HepG2 (cell line): Measurements from ENCODE around the gene COL9A3. TPM values are rescaled to one million over a fixed set of nuclear protein-coding genes. Genes with fewer than 3 reads are reported as not detected.
A peak's percentile ranks its signal among the peaks of the same experiment; 100 is the strongest.

Source experiments
- ARNTL ChIP-seq: sonication (generic); formaldehyde crosslinking; IDR thresholded peaks from 2 replicates; pipeline ENCODE4 v1.4.0; 2020; ENCODE audit warnings: mild to moderate bottlenecking, missing genetic modification reagents
- ATAD3A ChIP-seq: sonication (generic); formaldehyde crosslinking; IDR thresholded peaks from 2 replicates; pipeline ENCODE4 v1.4.0; 2020; ENCODE audit warnings: missing genetic modification reagents
- CCDC6 ChIP-seq: sonication (generic); formaldehyde crosslinking; IDR thresholded peaks from 2 replicates; pipeline ENCODE4 v1.8.1; 2022; ENCODE audit warnings: mild to moderate bottlenecking, missing genetic modification reagents, moderate library complexity
- ESRRA ChIP-seq: sonication (generic); formaldehyde crosslinking; IDR thresholded peaks from 2 replicates; pipeline ENCODE4 v1.5.1; 2020; ENCODE audit warnings: mild to moderate bottlenecking, low read depth, missing genetic modification reagents
- FOXK2 ChIP-seq: fragments of 450-650 bp; IDR thresholded peaks from 2 replicates; pipeline ENCODE4 v1.6.1; 2016
- GATAD1 ChIP-seq: IDR thresholded peaks from 2 replicates; pipeline ENCODE4 v1.6.1; 2016; ENCODE audit warnings: missing genetic modification reagents, missing compliant biosample characterization
- GPN1 ChIP-seq: sonication (generic); formaldehyde crosslinking; IDR thresholded peaks from 2 replicates; pipeline ENCODE4 v1.5.1; 2020; ENCODE audit warnings: missing genetic modification reagents, borderline replicate concordance
- KDM1A ChIP-seq: IDR thresholded peaks from 2 replicates; pipeline ENCODE4 v1.6.1; 2016; ENCODE audit warnings: missing compliant biosample characterization
- KLF11 ChIP-seq: IDR thresholded peaks from 2 replicates; pipeline ENCODE4 v1.6.1; 2016; ENCODE audit warnings: missing compliant biosample characterization
- KLF15 ChIP-seq: sonication (generic); formaldehyde crosslinking; IDR thresholded peaks from 2 replicates; pipeline ENCODE4 v1.8.1; 2023; ENCODE audit warnings: borderline replicate concordance, mild to moderate bottlenecking, inconsistent platforms, missing genetic modification reagents, mixed read lengths
- MTF1 ChIP-seq: sonication (generic); formaldehyde crosslinking; IDR thresholded peaks from 2 replicates; pipeline ENCODE4 v1.5.0; 2020; ENCODE audit warnings: missing genetic modification reagents
- PLSCR1 ChIP-seq: sonication (generic); formaldehyde crosslinking; IDR thresholded peaks from 2 replicates; pipeline ENCODE4 v1.5.0; 2020; ENCODE audit warnings: missing genetic modification reagents, mild to moderate bottlenecking, borderline replicate concordance
- POLR2AphosphoS2 ChIP-seq: IDR thresholded peaks from 2 replicates; pipeline ENCODE4 v1.6.1; 2011; ENCODE audit warnings: low read depth, low read length, improper control_type of control experiment
- SMAD3 ChIP-seq: sonication (generic); formaldehyde crosslinking; IDR thresholded peaks from 2 replicates; pipeline ENCODE4 v1.4.0; 2020; ENCODE audit warnings: missing genetic modification reagents
- SNAPC5 ChIP-seq: sonication (generic); formaldehyde crosslinking; IDR thresholded peaks from 2 replicates; pipeline ENCODE4 v1.8.1; 2023; ENCODE audit warnings: mild to moderate bottlenecking, missing genetic modification reagents, borderline replicate concordance
- SRSF4 ChIP-seq: fragments of 200-400 bp; formaldehyde crosslinking; IDR thresholded peaks from one replicate; pipeline ENCODE4 v1.6.1; 2018; ENCODE audit warnings: mild to moderate bottlenecking, low read depth, low read length, moderate library complexity; ENCODE audit not compliant: poor library complexity, severe bottlenecking
- STAT6 ChIP-seq: sonication (generic); formaldehyde crosslinking; IDR thresholded peaks from 2 replicates; pipeline ENCODE4 v1.4.0; 2020; ENCODE audit warnings: missing genetic modification reagents, mild to moderate bottlenecking, borderline replicate concordance
- SYNCRIP ChIP-seq: fragments of 200-400 bp; formaldehyde crosslinking; IDR thresholded peaks from 2 replicates; pipeline ENCODE4 v1.6.1; 2018; ENCODE audit warnings: mild to moderate bottlenecking, low read depth, low read length; ENCODE audit not compliant: insufficient read depth
- TIGD3 ChIP-seq: sonication (generic); formaldehyde crosslinking; IDR thresholded peaks from 2 replicates; pipeline ENCODE4 v1.5.1; 2020; ENCODE audit warnings: mild to moderate bottlenecking, missing genetic modification reagents, borderline replicate concordance
- YY1 ChIP-seq: IDR thresholded peaks from 2 replicates; pipeline ENCODE4 v1.6.1; 2011; ENCODE audit warnings: low read length, low read depth, moderate library complexity, mild to moderate bottlenecking; ENCODE audit not compliant: insufficient read depth, insufficient replicate concordance
- ZFP36L2 ChIP-seq: sonication (generic); formaldehyde crosslinking; IDR thresholded peaks from 2 replicates; pipeline ENCODE4 v1.4.0; 2020; ENCODE audit warnings: missing genetic modification reagents
- ZKSCAN1 ChIP-seq: fragments of 150-350 bp; IDR thresholded peaks from 2 replicates; pipeline ENCODE4 v1.6.1; 2014; ENCODE audit warnings: low read length
- ZNF546 ChIP-seq: sonication (generic); formaldehyde crosslinking; conservative IDR thresholded peaks from 2 replicates; pipeline ENCODE4 v1.8.1; 2023; ENCODE audit warnings: mild to moderate bottlenecking, missing genetic modification reagents
- ZNF589 ChIP-seq: sonication (generic); formaldehyde crosslinking; conservative IDR thresholded peaks from 2 replicates; pipeline ENCODE4 v1.8.0; 2022; ENCODE audit warnings: mild to moderate bottlenecking, moderate library complexity, missing genetic modification reagents
- ZNF740 ChIP-seq: sonication (generic); formaldehyde crosslinking; IDR thresholded peaks from 2 replicates; pipeline ENCODE4 v1.4.0; 2020; ENCODE audit warnings: missing genetic modification reagents
- polyA plus RNA-seq, 8 experiments: library from polyadenylated mRNA; depleted of rRNA in 3 of 8; stranded (reverse) in 7 of 8; unstranded in 1 of 8; fragments of >200 nt; fragmentation: Illumina TruSeq in 4 of 8; extraction: Trizol in 4 of 8; gene quantifications; 2 replicates each; pipeline versions ENCODE4 v1.2.1 to v1.2.3, GENCODE V29; 2011 to 2016; ENCODE audit warnings: low read depth in 4 of 8, missing spikeins in 1 of 8, mixed read lengths in 1 of 8; ENCODE audit not compliant: insufficient read depth in 1 of 8
- total RNA-seq, 5 experiments: library from RNA; depleted of rRNA; stranded (reverse); fragments of >200 nt; fragmentation: Illumina TruSeq; extraction: Trizol; gene quantifications; 2 replicates each; pipeline ENCODE4 v1.2.3, GENCODE V29; 2016; ENCODE audit warnings: low read depth in 1 of 5

COL9A3 gene
- total and polyA plus RNA-seq, 2 of the 13 experiments (the other 11 are each of a cell fraction or from before 2014, with no cell fraction given), result 155 to 204 TPM

- TF ChIP-seq ZNF589 (CRISPR knock-in tag) (peak; percentile 81), ZKSCAN1 (peak; percentile 98), FOXK2 (peak; percentile 72; the same call in 1 of the 2 replicates), GPN1 (CRISPR knock-in tag) (no peak), MTF1 (CRISPR knock-in tag) (no peak), ZNF546 (no peak), POLR2AphosphoS2 (no peak), TIGD3 (CRISPR knock-in tag) (no peak), SNAPC5 (CRISPR knock-in tag) (no peak), PLSCR1 (CRISPR knock-in tag) (no peak), SRSF4 (no peak), KDM1A (CRISPR knock-in tag) (peak; percentile 60; the same call in 1 of the 2 replicates), ZNF740 (no peak; the same call in 1 of the 2 replicates), KLF15 (CRISPR knock-in tag) (0 out of 2 replicates have a peak, but pooled peaks have one; percentile 20), CCDC6 (CRISPR knock-in tag) (peak; percentile 82), ZFP36L2 (no peak), ATAD3A (no peak), KLF11 (CRISPR knock-in tag) (no peak; the same call in 1 of the 2 replicates), STAT6 (CRISPR knock-in tag) (no peak; the same call in 1 of the 2 replicates), ESRRA (CRISPR knock-in tag) (peak; percentile 80), GATAD1 (CRISPR knock-in tag) (peak; percentile 76; the same call in 1 of the 2 replicates), YY1 (peak; percentile 59), SMAD3 (CRISPR knock-in tag) (peak; percentile 79; the same call in 1 of the 2 replicates), ARNTL (peak; percentile 79), SYNCRIP (no peak)
Observed at GRCh38 chr20:62805711-62806382, 11.0 kb upstream of the COL9A3 start (continued).
